C4-2B (cell line): ENCODE measurements around the gene COMMD2.

ENCODE experiments used
- ZFX ChIP-seq: fragments of 450-650 bp; IDR thresholded peaks from 2 replicates; pipeline ENCODE4 v1.6.1; 2017
- TF ChIP-seq, protein P1 (sequence below): fragments of 450-650 bp; conservative IDR thresholded peaks from 2 replicates; pipeline ENCODE4 v1.5.1; 2017; ENCODE audit warnings: mild to moderate bottlenecking

DNA sequence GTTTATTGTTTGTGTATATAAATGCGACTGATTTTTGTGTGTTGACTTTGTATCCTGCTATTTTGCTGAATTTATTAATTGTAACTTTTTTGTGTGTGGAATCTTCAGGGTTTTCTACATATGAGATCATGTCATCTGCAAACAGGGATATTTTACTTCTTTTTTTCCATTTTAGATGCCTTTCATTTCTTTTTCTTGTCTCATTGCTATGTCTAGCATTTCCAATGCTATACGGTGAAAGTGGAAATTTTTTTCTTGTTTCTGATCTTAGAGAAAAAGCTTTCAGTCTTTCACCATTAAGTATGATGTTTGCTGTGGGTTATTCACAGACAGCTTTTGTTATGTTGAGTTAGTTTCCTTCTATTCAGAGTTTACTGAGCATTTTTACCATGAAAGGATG lies 31.4 kb downstream of the COMMD2 start:
- TF ChIP-seq, protein P1, sequence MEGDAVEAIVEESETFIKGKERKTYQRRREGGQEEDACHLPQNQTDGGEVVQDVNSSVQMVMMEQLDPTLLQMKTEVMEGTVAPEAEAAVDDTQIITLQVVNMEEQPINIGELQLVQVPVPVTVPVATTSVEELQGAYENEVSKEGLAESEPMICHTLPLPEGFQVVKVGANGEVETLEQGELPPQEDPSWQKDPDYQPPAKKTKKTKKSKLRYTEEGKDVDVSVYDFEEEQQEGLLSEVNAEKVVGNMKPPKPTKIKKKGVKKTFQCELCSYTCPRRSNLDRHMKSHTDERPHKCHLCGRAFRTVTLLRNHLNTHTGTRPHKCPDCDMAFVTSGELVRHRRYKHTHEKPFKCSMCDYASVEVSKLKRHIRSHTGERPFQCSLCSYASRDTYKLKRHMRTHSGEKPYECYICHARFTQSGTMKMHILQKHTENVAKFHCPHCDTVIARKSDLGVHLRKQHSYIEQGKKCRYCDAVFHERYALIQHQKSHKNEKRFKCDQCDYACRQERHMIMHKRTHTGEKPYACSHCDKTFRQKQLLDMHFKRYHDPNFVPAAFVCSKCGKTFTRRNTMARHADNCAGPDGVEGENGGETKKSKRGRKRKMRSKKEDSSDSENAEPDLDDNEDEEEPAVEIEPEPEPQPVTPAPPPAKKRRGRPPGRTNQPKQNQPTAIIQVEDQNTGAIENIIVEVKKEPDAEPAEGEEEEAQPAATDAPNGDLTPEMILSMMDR: no peak
- no peak for TF ChIP-seq ZFX
